GM23248 (cell line): Measurements from ENCODE around the gene GDF7.

Experiments used
- EZH2 ChIP-seq: fragments of 200-600 bp; sonication (generic); IDR thresholded peaks from 2 replicates; pipeline ENCODE4 v1.6.1; 2018; ENCODE audit warnings: antibody characterized with exemption, mild to moderate bottlenecking; ENCODE audit not compliant: insufficient read depth, poor library complexity, severe bottlenecking
- EZH2phosphoT487 ChIP-seq: fragments of 200-600 bp; sonication (generic); IDR thresholded peaks from 2 replicates; pipeline ENCODE4 v1.6.1; 2018; ENCODE audit warnings: antibody characterized with exemption, moderate library complexity, mild to moderate bottlenecking, low read depth; ENCODE audit not compliant: insufficient read depth

GRCh38 chr2:20650877-20651730 lies 15.8 kb upstream of the GDF7 start, which contains the start of gene HS1BP3:
- TF ChIP-seq EZH2phosphoT487 (no peak), EZH2 (no peak)
